SK-N-SH (cell line): ENCODE measurements around the gene ATP11A. TPM values are rescaled to one million over a fixed set of nuclear protein-coding genes. Genes with fewer than 3 reads are reported as not detected.
"Not testable (repeated sequence)": the region's sequence is repeated elsewhere in the genome, so short reads cannot be mapped to it uniquely, and the experiment has no call there.

ENCODE experiments used
- CTCF ChIA-PET: fragments of 300-600, 350-600 bp; formaldehyde crosslinking; extraction: SDS; loops from one replicate; lab custom pipeline; 2021; lab: Yijun Ruan, JAX
- POLR2A ChIA-PET: fragments of 350-600 bp; sonication (Branson Sonifier 250); formaldehyde crosslinking; extraction: SDS; loops from one replicate; lab custom pipeline; 2020; ENCODE audit warnings: antibody characterized with exemption, inconsistent platforms; lab: Yijun Ruan, JAX
- DNase-seq: peaks from one replicate; pipeline ENCODE4 v3.0.0; 2012
- H2AFZ ChIP-seq: fragments of 200-600 bp; sonication (generic); 2 replicates; pipeline ENCODE4 v1.8.1; 2016; ENCODE audit warnings: antibody characterized with exemption, mild to moderate bottlenecking, low read depth
- H3F3A ChIP-seq: fragments of 200-600 bp; sonication (generic); replicated peaks from 2 replicates; pipeline ENCODE3; 2016; ENCODE audit warnings: antibody characterized with exemption, mild to moderate bottlenecking; ENCODE audit not compliant: insufficient read depth
- H3K27ac ChIP-seq, 2 experiments: fragments of 200-500 bp in 1 of 2; fragments of 200-600 bp in 1 of 2; sonication (Bioruptor generic) in 1 of 2; sonication (generic), shearing (Covaris generic) in 1 of 2; 2 replicates each; pipeline versions ENCODE4 v1.5.1 to v1.6.1; 2014 to 2016; ENCODE audit warnings: low read depth in 2 of 2, inconsistent platforms in 1 of 2, low read length in 1 of 2, mild to moderate bottlenecking in 1 of 2, mixed read lengths in 1 of 2
- H3K27me3 ChIP-seq: fragments of 200-600 bp; sonication (generic), shearing (Covaris generic); 2 replicates; pipeline ENCODE4 v1.6.1; 2016; ENCODE audit warnings: mixed run types; ENCODE audit not compliant: insufficient read depth
- H3K36me3 ChIP-seq, 2 experiments: fragments of 200-500 bp in 1 of 2; fragments of 200-600 bp in 1 of 2; sonication (Bioruptor generic) in 1 of 2; sonication (generic) in 1 of 2; replicated peaks in 1 of 2; 2 replicates each; pipeline versions ENCODE3 to v1.5.1; 2014 to 2016; ENCODE audit warnings: low read length in 1 of 2, mild to moderate bottlenecking in 1 of 2; ENCODE audit not compliant: insufficient read depth in 2 of 2, control insufficient read depth in 1 of 2
- H3K4me1 ChIP-seq, 2 experiments: fragments of 200-500 bp in 1 of 2; fragments of 200-600 bp in 1 of 2; sonication (Bioruptor generic) in 1 of 2; sonication (generic), shearing (Covaris generic) in 1 of 2; 2 replicates each; pipeline versions ENCODE4 v1.5.1 to v1.6.1; 2014 to 2016; ENCODE audit warnings: low read depth in 1 of 2, low read length in 1 of 2, mixed run types in 1 of 2; ENCODE audit not compliant: insufficient read depth in 2 of 2, control insufficient read depth in 1 of 2
- H3K4me2 ChIP-seq: fragments of 200-600 bp; sonication (generic), shearing (Covaris generic); 2 replicates; pipeline ENCODE4 v1.6.1; 2017; ENCODE audit warnings: mixed run types
- H3K4me3 ChIP-seq, 2 experiments: fragments of 200-500 bp in 1 of 2; fragments of 200-600 bp in 1 of 2; sonication (Bioruptor generic) in 1 of 2; sonication (generic), shearing (Covaris generic) in 1 of 2; 2 replicates each; pipeline versions ENCODE4 v1.5.1 to v1.8.1; 2014 to 2016; ENCODE audit warnings: low read depth in 2 of 2, inconsistent platforms in 1 of 2, low read length in 1 of 2, mild to moderate bottlenecking in 1 of 2, mixed read lengths in 1 of 2, moderate library complexity in 1 of 2
- H3K79me2 ChIP-seq: fragments of 200-600 bp; sonication (generic); 2 replicates; pipeline ENCODE4 v1.8.1; 2017; ENCODE audit warnings: mild to moderate bottlenecking; ENCODE audit not compliant: insufficient read depth
- H3K9ac ChIP-seq: fragments of 200-600 bp; sonication (generic); 2 replicates; pipeline ENCODE4 v1.6.1; 2017; ENCODE audit warnings: mixed run types
- H3K9me2 ChIP-seq: fragments of 200-600 bp; sonication (generic); 2 replicates; pipeline ENCODE4 v1.6.1; 2017; ENCODE audit warnings: mixed run types
- H3K9me3 ChIP-seq: fragments of 200-600 bp; sonication (generic); 2 replicates; pipeline ENCODE4 v1.6.1; 2017; ENCODE audit warnings: mixed run types, mild to moderate bottlenecking, moderate library complexity
- H4K20me1 ChIP-seq: fragments of 200-600 bp; sonication (generic); 2 replicates; pipeline ENCODE4 v1.6.1; 2017; ENCODE audit warnings: mild to moderate bottlenecking, mixed run types; ENCODE audit not compliant: insufficient read depth
- JUND ChIP-seq: IDR thresholded peaks from 2 replicates; pipeline ENCODE4 v1.4.0; 2012
- RAD21 ChIP-seq: IDR thresholded peaks from 2 replicates; pipeline ENCODE4 v1.6.1; 2012; ENCODE audit warnings: mild to moderate bottlenecking, low read length
- RXRA ChIP-seq: IDR thresholded peaks from 2 replicates; pipeline ENCODE4 v1.4.0; 2012; ENCODE audit warnings: low read depth, mild to moderate bottlenecking, borderline replicate concordance
- SIN3A ChIP-seq: IDR thresholded peaks from 2 replicates; pipeline ENCODE4 v1.6.1; 2012; ENCODE audit warnings: low read depth, mild to moderate bottlenecking, low read length, moderate library complexity, borderline replicate concordance
- TCF12 ChIP-seq: IDR thresholded peaks from 2 replicates; pipeline ENCODE4 v1.4.0; 2012
- WGBS: methylation state at CpG from one replicate; pipeline ENCODE4 v1.1.6; 2017; ENCODE audit warnings: low lambda C conversion rate; 5-methylcytosine and 5-hydroxymethylcytosine counted together
- polyA plus RNA-seq, 3 experiments: library from polyadenylated mRNA; depleted of rRNA; stranded (reverse); fragments of >200 nt; gene quantifications; 2 replicates each; pipeline ENCODE4 v1.2.3, GENCODE V29; 2012
- TF ChIP-seq, protein P1 (sequence below): fragments of 150-350 bp; IDR thresholded peaks from 2 replicates; pipeline ENCODE4 v1.6.1; 2017; ENCODE audit warnings: antibody characterized with exemption, low read length, low read depth, borderline replicate concordance
- TF ChIP-seq, protein P2 (sequence below): fragments of 150-350 bp; IDR thresholded peaks from 2 replicates; pipeline ENCODE4 v1.6.1; 2016; ENCODE audit warnings: mild to moderate bottlenecking, low read depth, low read length

Gene ATP11A
- polyA plus RNA-seq, 1 of the 3 experiments (the other 2 are of a cell fraction) = 4.1 TPM

- Histone ChIP-seq H3F3A (peaks cover 4% of the 10 kb centered on the region), H2AFZ (no peak overlapping the region), H3K9me3 (no peaks in the 10 kb centered on the region), H3K9ac (no peak overlapping the region), H3K4me2 (no peak overlapping the region), H3K4me3 (no peak overlapping the region), H3K4me1 (peaks cover 0 to 11% of the 10 kb centered on the region in 2 experiments; a peak in 2 of 4 replicates), H3K9me2 (no peaks in the 10 kb centered on the region), H3K79me2 (no peaks in the 10 kb centered on the region), H3K27ac (no peak overlapping the region), H4K20me1 (no peaks in the 10 kb centered on the region), H3K27me3 (no peaks in the 10 kb centered on the region), H3K36me3 (peaks cover 0 to 11% of the 10 kb centered on the region in 2 experiments)
- ChIA-PET CTCF (interaction anchor here (1.6 kb wide), 1 partner anchor 9 kb away, joined by 5 read pairs; no protein-coding TSS in a partner anchor), POLR2A (no interaction called here)
- no peak for DNase-seq
- 96% methylated on average over 23 of the region's 24 CpGs for WGBS
- TF ChIP-seq RAD21 = no peak
- TF ChIP-seq RXRA = no peak
- TF ChIP-seq, protein P1, sequence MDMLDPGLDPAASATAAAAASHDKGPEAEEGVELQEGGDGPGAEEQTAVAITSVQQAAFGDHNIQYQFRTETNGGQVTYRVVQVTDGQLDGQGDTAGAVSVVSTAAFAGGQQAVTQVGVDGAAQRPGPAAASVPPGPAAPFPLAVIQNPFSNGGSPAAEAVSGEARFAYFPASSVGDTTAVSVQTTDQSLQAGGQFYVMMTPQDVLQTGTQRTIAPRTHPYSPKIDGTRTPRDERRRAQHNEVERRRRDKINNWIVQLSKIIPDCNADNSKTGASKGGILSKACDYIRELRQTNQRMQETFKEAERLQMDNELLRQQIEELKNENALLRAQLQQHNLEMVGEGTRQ = no peak
- no peak for TF ChIP-seq SIN3A
- no peak for TF ChIP-seq TCF12
- no peak for TF ChIP-seq JUND
- TF ChIP-seq, protein P2, sequence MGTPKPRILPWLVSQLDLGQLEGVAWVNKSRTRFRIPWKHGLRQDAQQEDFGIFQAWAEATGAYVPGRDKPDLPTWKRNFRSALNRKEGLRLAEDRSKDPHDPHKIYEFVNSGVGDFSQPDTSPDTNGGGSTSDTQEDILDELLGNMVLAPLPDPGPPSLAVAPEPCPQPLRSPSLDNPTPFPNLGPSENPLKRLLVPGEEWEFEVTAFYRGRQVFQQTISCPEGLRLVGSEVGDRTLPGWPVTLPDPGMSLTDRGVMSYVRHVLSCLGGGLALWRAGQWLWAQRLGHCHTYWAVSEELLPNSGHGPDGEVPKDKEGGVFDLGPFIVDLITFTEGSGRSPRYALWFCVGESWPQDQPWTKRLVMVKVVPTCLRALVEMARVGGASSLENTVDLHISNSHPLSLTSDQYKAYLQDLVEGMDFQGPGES = no peak
Measured at GRCh38 chr13:112883241-112883945, 193.6 kb downstream of the ATP11A start.

GRCh38 chr13:112884700-112885099 lies 194.9 kb downstream of the ATP11A start:
- H3K27me3 ChIP-seq, H3K9ac ChIP-seq, H3K9me3 ChIP-seq, H3K4me3 ChIP-seq, H2AFZ ChIP-seq, H3K9me2 ChIP-seq, DNase-seq, H3K79me2 ChIP-seq, H3F3A ChIP-seq, H3K27ac ChIP-seq, H4K20me1 ChIP-seq, H3K4me2 ChIP-seq: not testable (repeated sequence)
- POLR2A ChIA-PET = interaction anchor here (1.0 kb wide), 1 partner anchor 10 kb away, joined by 4 read pairs; no protein-coding TSS in a partner anchor
- 95% methylated on average over 11 of the region's 13 CpGs for WGBS
- Histone ChIP-seq H3K36me3 (peaks cover 0 to 11% of the 10 kb centered on the region in 2 experiments), H3K4me1 (peaks cover 0 to 11% of the 10 kb centered on the region in 2 experiments; a peak in 2 of 4 replicates)
- CTCF ChIA-PET = interaction anchor here (0.6 to 3.8 kb wide), 6 partner anchors 11 to 59 kb away, joined by 3 to 23 read pairs (median 6); no protein-coding TSS in a partner anchor
